ENCODE measurements around the gene YIPF1.

DNA sequence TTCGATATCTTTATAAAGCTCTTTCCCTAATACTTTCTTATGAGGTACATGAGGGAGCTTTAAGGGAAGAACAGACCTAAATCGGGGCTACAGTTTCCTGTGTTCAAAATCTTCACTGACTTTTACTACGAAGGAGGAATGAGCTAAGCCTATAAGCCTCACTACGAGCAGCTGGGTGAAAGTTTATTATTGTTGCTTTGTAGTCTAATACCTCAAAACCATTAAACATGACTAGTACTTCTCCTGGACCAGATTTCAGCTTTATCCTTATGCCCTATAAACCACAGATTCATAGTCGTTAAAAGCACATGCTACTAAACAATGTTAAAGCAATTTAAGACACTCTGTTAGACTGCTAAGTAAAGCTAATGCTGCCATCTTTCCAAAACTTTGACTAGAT is 81.7 kb downstream of the YIPF1 start:
- TF ChIP-seq, protein P1, sequence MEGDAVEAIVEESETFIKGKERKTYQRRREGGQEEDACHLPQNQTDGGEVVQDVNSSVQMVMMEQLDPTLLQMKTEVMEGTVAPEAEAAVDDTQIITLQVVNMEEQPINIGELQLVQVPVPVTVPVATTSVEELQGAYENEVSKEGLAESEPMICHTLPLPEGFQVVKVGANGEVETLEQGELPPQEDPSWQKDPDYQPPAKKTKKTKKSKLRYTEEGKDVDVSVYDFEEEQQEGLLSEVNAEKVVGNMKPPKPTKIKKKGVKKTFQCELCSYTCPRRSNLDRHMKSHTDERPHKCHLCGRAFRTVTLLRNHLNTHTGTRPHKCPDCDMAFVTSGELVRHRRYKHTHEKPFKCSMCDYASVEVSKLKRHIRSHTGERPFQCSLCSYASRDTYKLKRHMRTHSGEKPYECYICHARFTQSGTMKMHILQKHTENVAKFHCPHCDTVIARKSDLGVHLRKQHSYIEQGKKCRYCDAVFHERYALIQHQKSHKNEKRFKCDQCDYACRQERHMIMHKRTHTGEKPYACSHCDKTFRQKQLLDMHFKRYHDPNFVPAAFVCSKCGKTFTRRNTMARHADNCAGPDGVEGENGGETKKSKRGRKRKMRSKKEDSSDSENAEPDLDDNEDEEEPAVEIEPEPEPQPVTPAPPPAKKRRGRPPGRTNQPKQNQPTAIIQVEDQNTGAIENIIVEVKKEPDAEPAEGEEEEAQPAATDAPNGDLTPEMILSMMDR (IDR thresholded peaks at IDR 0.05) = no peak
- TF ChIP-seq POLR2A (IDR thresholded peaks at IDR 0.05) = no peak

All from heart left ventricle (tissue), 13 donors.